GM19025 (cell line): Measurements from ENCODE around the gene MKX.

Source experiments
- ATAC-seq: cut with Tn5 transposase; IDR thresholded peaks from one replicate; pipeline ENCODE4 v1.9.1; 2021; ENCODE audit warnings: mild to moderate bottlenecking, low read depth, moderate library complexity; ENCODE audit not compliant: unreplicated experiment

MKX gene

GRCh38 chr10:27659786-27660185, 85.8 kb downstream of the MKX start:
- ATAC-seq: no peak

- no peak for ATAC-seq
These were observed 86.8 kb downstream of the MKX start for GRCh38 chr10:27658788-27659187.

- ATAC-seq: no peak
These were observed 90.3 kb downstream of the MKX start for GRCh38 chr10:27655296-27655695.

- ATAC-seq: no peak
These were observed 91.3 kb downstream of the MKX start for GRCh38 chr10:27654284-27654683.

- ATAC-seq: no peak
These were observed 98.9 kb downstream of the MKX start for GRCh38 chr10:27646604-27647175.

- ATAC-seq: no peak
These were observed 99.4 kb downstream of the MKX start for GRCh38 chr10:27646194-27646593.

- ATAC-seq: no peak
These were observed 101.2 kb downstream of the MKX start for GRCh38 chr10:27644307-27644939.

- ATAC-seq: no peak
These were observed 102.3 kb downstream of the MKX start for GRCh38 chr10:27643301-27643700.

- ATAC-seq: no peak
These were observed 103.5 kb downstream of the MKX start for GRCh38 chr10:27642023-27642589.

- no peak for ATAC-seq
These were observed 107.4 kb downstream of the MKX start for GRCh38 chr10:27638071-27638750.

GRCh38 chr10:27637601-27638000, 108.0 kb downstream of the MKX start:
- ATAC-seq: no peak

GRCh38 chr10:27636816-27637215, 108.8 kb downstream of the MKX start:
- ATAC-seq: no peak

GRCh38 chr10:27635699-27636270, 109.8 kb downstream of the MKX start:
- no peak for ATAC-seq

GRCh38 chr10:27635290-27635689, 110.3 kb downstream of the MKX start:
- no peak for ATAC-seq

GRCh38 chr10:27628621-27629020, 117.0 kb downstream of the MKX start:
- ATAC-seq: no peak

- ATAC-seq: no peak
These were observed 118.7 kb downstream of the MKX start for GRCh38 chr10:27626890-27627289.

GRCh38 chr10:27625452-27626211, 120.0 kb downstream of the MKX start:
- ATAC-seq: no peak

- no peak for ATAC-seq
These were observed 120.7 kb downstream of the MKX start for GRCh38 chr10:27624941-27625340.
